ENCODE results near the gene SECISBP2L. TPM values are rescaled to one million over a fixed set of nuclear protein-coding genes. Genes with fewer than 3 reads are reported as not detected.

SECISBP2L gene
- total RNA-seq, 3 donors from 2014 or later = 49.2 to 70.6 (median 62.3) TPM

DNA sequence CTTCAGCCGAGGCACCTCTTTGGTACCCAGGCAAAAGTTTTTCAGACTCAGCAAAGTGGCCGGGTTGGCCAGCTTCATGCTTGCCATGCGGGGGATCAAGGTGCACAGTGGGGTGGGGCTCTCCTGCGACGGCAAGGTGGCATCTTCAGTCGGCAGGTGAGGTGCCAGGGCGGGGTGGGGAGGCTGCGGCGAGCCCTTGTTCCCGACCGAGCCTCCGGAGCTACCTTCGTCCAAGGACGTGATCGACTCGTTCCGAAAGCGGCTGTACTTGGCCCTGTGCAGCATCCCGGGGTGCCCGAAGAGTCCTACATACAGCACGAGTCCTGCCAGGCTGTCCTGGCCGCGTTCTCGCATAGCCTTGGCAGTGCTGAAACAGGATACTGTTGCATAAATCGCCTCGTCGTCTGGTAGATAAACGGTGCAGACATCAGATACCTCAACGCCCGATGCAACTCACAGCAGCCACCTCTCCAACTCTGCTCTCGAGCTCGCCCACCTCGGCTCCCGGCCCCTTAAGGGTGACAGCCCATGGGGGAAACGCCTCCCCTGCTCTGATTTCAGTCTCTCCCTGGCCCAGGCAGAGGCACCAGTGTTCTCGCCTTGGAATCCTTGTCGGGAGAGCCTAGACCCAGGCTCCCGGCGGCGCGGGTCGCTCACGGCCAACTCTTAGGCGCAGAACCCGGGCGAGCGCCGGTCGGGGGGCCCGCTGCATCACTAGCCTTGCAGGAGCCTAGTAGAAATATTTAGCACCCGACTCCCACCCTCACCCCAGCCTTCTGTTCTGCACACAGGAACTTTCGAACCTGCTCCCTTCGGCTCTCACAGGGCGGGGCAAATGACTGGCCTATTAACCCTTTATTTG lies 83.4 kb downstream of the SECISBP2L start:
- H3K27me3 ChIP-seq = no peaks in the 10 kb centered on the region
- no peak overlapping the region for H3K27ac ChIP-seq
- TF ChIP-seq, protein P1, sequence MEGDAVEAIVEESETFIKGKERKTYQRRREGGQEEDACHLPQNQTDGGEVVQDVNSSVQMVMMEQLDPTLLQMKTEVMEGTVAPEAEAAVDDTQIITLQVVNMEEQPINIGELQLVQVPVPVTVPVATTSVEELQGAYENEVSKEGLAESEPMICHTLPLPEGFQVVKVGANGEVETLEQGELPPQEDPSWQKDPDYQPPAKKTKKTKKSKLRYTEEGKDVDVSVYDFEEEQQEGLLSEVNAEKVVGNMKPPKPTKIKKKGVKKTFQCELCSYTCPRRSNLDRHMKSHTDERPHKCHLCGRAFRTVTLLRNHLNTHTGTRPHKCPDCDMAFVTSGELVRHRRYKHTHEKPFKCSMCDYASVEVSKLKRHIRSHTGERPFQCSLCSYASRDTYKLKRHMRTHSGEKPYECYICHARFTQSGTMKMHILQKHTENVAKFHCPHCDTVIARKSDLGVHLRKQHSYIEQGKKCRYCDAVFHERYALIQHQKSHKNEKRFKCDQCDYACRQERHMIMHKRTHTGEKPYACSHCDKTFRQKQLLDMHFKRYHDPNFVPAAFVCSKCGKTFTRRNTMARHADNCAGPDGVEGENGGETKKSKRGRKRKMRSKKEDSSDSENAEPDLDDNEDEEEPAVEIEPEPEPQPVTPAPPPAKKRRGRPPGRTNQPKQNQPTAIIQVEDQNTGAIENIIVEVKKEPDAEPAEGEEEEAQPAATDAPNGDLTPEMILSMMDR (IDR thresholded peaks at IDR 0.05) = no peak
- TF ChIP-seq POLR2A (IDR thresholded peaks at IDR 0.05) (no peak), POLR2AphosphoS5 (IDR thresholded peaks at IDR 0.05) (no peak)
- no peak for DNase-seq (ENCODE audit: low spot score in 2 of 2)
- H3K4me3 ChIP-seq = peak overlapping the region; percentile 44 to 78 (median 51)
- intact Hi-C loops (cut with DNase I; ENCODE audit: low total_unique reads) = no loop called here
- no peaks in the 10 kb centered on the region for H3K9me3 ChIP-seq
- H3K36me3 ChIP-seq = no peaks in the 10 kb centered on the region
- no peaks in the 10 kb centered on the region for H3K4me1 ChIP-seq

DNA sequence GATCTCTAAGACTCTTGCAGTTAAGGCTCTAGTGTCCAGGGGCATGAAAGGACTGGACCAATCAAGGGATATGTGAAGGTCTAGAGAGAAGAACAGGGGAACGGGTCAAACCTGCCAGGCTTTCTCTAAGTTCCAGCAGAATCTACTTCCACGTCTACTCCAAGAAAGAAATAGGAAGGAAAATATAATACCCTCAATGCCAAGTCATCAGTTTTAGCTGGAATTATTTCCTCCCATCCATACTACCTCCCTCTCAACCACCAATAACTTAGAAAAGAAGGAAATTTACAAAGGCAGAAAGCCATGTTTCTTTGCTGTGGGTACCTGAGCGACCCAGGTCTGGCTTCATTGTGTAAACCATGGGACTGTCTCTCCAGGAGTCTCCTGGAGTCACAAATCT lies 90.3 kb downstream of the SECISBP2L start:
- no peak for TF ChIP-seq POLR2A (IDR thresholded peaks at IDR 0.05)
- no peak for TF ChIP-seq POLR2AphosphoS5 (IDR thresholded peaks at IDR 0.05)
- TF ChIP-seq, protein P1 (IDR thresholded peaks at IDR 0.05) = no peak
- H3K27me3 ChIP-seq = no peaks in the 10 kb centered on the region
- no peak for DNase-seq (ENCODE audit: low spot score in 2 of 2)
- H3K4me3 ChIP-seq = no peak overlapping the region
- H3K9me3 ChIP-seq = no peaks in the 10 kb centered on the region
- no peaks in the 10 kb centered on the region for H3K4me1 ChIP-seq
- intact Hi-C loops (cut with DNase I; ENCODE audit: low total_unique reads) = no loop called here
- H3K27ac ChIP-seq = no peak overlapping the region
- no peaks in the 10 kb centered on the region for H3K36me3 ChIP-seq

DNA sequence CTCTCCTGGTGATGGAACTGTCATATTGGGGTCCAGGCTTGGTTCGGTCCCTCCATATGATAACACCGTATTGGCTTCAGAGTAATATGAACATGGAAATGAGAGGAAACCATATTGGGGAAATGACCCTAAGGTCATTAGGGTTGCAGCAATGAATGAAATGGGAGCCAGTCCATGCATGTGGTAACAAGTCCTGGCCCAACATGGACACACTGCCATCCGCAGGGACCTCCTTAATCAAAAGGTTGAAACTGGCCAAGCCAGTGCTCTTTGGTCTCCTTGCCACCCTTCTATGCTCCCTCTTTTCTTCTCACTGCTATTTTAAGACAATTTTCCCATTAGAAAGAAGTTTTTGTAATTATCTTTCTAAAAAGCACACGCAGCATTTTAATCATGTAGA lies 90.9 kb downstream of the SECISBP2L start:
- no peak overlapping the region for H3K4me3 ChIP-seq
- no peaks in the 10 kb centered on the region for H3K9me3 ChIP-seq
- H3K4me1 ChIP-seq = no peaks in the 10 kb centered on the region
- no peak for DNase-seq (ENCODE audit: low spot score in 2 of 2)
- H3K36me3 ChIP-seq = no peaks in the 10 kb centered on the region
- TF ChIP-seq POLR2A (IDR thresholded peaks at IDR 0.05) (no peak), POLR2AphosphoS5 (IDR thresholded peaks at IDR 0.05) (no peak)
- TF ChIP-seq, protein P1 (IDR thresholded peaks at IDR 0.05) = no peak
- no peak overlapping the region for H3K27ac ChIP-seq
- H3K27me3 ChIP-seq = no peaks in the 10 kb centered on the region
- intact Hi-C loops (cut with DNase I; ENCODE audit: low total_unique reads) = no loop called here

DNA sequence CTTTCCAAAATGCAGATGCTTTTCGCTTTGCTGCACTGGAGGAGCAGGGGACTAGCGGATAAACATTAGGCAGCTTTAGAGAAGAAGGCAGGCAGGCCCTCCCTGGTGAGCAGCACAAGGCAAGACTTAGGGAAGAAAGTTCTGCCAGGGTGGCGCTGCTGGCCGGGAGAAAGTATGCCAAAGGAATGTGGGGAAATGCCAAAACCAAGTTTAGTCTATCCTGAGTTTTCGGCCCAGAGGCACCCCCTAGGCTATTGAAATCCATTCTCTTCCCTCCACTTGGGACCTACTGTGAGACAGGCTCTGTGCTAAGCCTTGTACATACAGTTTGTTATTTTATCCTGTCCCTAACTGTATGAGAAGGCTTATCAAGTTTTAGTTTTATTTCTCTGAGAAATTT lies 91.7 kb downstream of the SECISBP2L start:
- TF ChIP-seq, protein P1 (IDR thresholded peaks at IDR 0.05) = no peak
- TF ChIP-seq POLR2AphosphoS5 (IDR thresholded peaks at IDR 0.05) (no peak), POLR2A (IDR thresholded peaks at IDR 0.05) (no peak)
- H3K4me1 ChIP-seq = no peaks in the 10 kb centered on the region
- H3K27me3 ChIP-seq = no peaks in the 10 kb centered on the region
- DNase-seq (ENCODE audit: low spot score in 2 of 2) = no peak
- H3K27ac ChIP-seq = no peak overlapping the region
- no peak overlapping the region for H3K4me3 ChIP-seq
- no peaks in the 10 kb centered on the region for H3K9me3 ChIP-seq
- intact Hi-C loops (cut with DNase I; ENCODE audit: low total_unique reads) = no loop called here
- no peaks in the 10 kb centered on the region for H3K36me3 ChIP-seq

DNA sequence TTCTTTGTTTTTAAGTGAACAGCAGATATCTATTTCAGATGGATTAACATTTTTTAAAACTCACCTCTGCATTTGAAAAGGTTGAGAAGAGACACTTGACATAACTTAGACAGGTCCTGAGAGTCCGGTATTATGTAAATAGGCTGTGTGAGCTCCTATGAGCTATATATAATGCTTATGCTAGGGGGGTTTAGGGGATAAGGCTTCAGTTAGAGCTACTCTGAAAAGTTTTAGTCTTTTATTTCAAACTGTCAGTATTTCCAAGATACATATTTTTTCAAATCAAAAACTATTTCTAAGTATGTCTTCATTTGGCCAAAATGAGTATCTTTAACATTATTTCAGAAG lies 99.4 kb downstream of the SECISBP2L start:
- no peaks in the 10 kb centered on the region for H3K9me3 ChIP-seq
- intact Hi-C loops (cut with DNase I; ENCODE audit: low total_unique reads) = no loop called here
- no peak for DNase-seq (ENCODE audit: low spot score in 2 of 2)
- H3K36me3 ChIP-seq = no peaks in the 10 kb centered on the region
- H3K4me3 ChIP-seq = no peak overlapping the region
- TF ChIP-seq, protein P1 (IDR thresholded peaks at IDR 0.05) = no peak
- no peak for TF ChIP-seq POLR2AphosphoS5 (IDR thresholded peaks at IDR 0.05)
- no peak for TF ChIP-seq POLR2A (IDR thresholded peaks at IDR 0.05)
- H3K4me1 ChIP-seq = no peaks in the 10 kb centered on the region
- H3K27me3 ChIP-seq = no peaks in the 10 kb centered on the region
- no peak overlapping the region for H3K27ac ChIP-seq
